Mammary epithelial cell (primary cell): ENCODE measurements around the gene PBXIP1.

Source experiments
- CTCF ChIP-seq, 2 donors: IDR thresholded peaks in 1 of 2; conservative IDR thresholded peaks in 1 of 2; 2 replicates each; pipeline ENCODE4 v1.5.1; 2011 to 2012; ENCODE audit warnings: inconsistent platforms in 2 of 2, low read length in 2 of 2, mild to moderate bottlenecking in 2 of 2, control low read depth in 1 of 2, low read depth in 1 of 2; ENCODE audit not compliant: insufficient read depth in 1 of 2; ENCODE audit errors: extremely low read depth in 1 of 2
- EZH2 ChIP-seq: IDR thresholded peaks from 2 replicates; pipeline ENCODE4 v1.6.1; 2012; ENCODE audit warnings: low read length, inconsistent platforms, borderline replicate concordance

- TF ChIP-seq CTCF (conservative IDR thresholded peaks at IDR 0.05 in 1 of 2, IDR thresholded peaks at IDR 0.05 in 1 of 2; ENCODE audit: extremely low read depth in 1 of 2, insufficient read depth in 1 of 2, low read depth in 1 of 2, low read length in 2 of 2) (no peak), EZH2 (no peak)
Measured at GRCh38 chr1:154951901-154952657, 3.8 kb downstream of the PBXIP1 start.
